HG03280 (cell line): ENCODE data around the gene ZNG1A.
"Not testable (repeated sequence)": the region's sequence is repeated elsewhere in the genome, so short reads cannot be mapped to it uniquely, and the experiment has no call there.

Experiments used
- ATAC-seq: cut with Tn5 transposase; IDR thresholded peaks from one replicate; pipeline ENCODE4 v1.9.1; 2021; ENCODE audit warnings: mild to moderate bottlenecking, moderate library complexity; ENCODE audit not compliant: unreplicated experiment

ZNG1A gene

DNA sequence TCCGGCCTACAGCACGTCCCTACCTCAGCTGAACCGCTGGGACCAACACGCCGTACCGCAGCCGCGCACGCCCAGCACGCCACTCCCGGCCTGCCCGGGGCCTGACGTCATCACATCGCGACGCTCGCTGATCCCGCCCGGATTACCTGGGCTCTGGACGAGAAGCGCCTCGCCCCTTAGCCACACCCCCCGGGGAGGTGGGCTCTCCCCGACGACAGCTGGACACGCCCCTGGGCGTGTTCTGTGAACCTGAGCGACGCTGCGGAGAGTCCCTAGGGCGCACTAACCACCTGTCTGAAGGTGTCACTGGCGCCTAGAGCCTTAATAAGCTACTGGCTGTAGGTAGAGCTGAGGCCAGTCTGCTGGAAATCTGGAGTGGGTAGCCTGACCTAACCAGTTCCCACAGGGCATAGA, at the start of gene ZNG1A:
Gene ZNG1A (minus strand): TSS at position 87 of the 414 bp plus-strand sequence. CDS start 87 bp downstream, outside the sequence.
- ATAC-seq, result not testable (repeated sequence)

DNA sequence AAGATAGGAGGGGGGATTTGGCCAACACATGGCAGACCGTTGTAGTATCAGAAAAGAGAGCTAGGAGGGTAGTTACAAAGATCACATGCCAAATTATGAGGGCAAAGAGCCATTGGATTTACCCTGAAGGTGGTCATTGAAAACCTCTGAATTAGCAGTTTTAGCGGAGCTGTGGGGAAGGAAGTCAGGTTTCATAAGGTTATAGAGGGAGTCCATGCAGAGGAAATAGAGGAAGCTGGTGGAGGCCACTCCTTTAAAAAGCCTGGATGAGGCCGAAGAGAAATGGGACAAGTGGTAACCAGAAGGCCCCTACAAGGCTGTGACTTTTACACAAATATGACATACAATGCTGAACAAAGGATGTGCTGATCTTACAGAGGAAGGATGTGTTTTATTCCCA, 49.0 kb upstream of the ZNG1A start:
- no peak for ATAC-seq

DNA sequence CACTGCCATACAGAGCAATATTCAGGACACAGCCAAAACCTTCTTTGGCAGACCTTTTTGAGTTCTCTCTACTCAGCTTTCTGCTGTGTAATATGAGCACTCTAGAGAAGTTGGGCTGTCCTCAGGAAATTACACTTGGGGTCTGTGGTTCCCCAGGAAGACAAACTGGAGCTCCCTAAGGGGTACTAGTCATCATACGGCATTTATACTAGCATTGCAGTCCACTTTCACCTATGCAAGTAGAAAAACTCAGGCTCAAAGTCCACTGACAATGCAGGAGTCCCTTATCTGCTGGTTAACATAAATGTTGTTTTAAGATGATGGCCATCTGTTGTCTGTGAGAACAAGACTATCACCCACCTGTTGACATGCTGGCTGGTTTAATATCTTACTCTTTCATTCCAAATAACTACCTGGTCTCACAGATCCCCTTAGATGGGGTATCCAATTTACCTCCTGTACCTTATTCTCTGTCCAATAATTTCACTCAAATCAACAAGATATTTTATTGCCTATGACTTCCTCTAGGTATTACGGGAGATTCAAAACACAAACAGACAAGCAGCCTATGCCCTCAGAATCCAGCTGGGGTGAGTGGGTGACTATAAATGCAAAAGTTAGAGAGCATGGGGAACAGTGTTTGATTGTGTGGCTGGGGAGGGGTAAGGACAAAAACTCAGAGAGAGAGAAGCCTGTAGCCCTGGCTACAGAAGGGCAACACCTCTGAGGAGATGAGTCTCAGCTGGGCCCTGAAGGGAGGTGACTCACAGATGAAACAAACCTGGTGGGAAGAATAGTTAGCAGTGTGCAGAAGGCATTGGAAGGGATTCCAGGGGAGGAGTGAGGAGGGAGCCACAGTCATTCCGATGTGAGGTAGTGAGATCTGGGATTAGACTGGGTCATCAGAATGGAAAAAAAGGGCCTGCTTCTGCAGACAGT, 46.0 kb upstream of the ZNG1A start:
- no peak for ATAC-seq

DNA sequence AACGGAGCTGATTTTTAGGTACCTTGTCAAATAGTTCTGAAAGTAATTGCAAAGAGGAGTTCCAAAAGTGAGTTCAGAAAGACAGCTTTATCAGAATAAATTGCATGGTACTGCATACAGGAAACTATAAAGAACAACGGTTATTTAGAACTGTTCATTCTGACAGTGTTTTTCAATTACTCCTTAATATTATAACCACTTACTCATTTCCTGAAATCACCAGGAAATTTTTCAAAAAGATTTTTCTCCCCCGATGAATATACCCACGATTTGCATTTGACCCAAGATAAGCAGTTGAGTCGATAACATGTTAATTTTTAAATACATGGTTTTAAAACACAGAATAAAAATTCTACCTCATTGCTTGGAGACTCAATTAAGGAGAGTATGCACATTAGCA, 45.2 kb upstream of the ZNG1A start:
- ATAC-seq, result no peak

DNA sequence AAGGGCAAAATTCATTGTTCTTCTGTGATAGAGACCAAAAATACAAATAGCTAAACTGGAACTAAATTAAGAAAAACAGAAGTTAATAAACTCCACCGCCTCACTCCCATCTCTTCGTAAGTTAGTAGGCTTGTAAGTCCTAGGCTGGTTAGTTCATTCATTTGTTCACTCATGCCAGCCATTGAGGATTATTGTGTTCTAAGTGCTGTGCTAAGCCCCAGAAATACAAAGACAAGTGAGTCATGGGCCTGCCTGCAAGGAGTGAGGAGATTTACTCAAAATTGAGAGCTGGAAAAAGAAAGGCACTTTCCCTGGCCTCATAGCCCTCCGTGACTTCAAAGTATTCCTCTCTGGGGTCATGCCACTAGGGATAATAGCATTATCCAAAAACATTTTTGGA, 44.3 kb upstream of the ZNG1A start:
- ATAC-seq, result no peak

DNA sequence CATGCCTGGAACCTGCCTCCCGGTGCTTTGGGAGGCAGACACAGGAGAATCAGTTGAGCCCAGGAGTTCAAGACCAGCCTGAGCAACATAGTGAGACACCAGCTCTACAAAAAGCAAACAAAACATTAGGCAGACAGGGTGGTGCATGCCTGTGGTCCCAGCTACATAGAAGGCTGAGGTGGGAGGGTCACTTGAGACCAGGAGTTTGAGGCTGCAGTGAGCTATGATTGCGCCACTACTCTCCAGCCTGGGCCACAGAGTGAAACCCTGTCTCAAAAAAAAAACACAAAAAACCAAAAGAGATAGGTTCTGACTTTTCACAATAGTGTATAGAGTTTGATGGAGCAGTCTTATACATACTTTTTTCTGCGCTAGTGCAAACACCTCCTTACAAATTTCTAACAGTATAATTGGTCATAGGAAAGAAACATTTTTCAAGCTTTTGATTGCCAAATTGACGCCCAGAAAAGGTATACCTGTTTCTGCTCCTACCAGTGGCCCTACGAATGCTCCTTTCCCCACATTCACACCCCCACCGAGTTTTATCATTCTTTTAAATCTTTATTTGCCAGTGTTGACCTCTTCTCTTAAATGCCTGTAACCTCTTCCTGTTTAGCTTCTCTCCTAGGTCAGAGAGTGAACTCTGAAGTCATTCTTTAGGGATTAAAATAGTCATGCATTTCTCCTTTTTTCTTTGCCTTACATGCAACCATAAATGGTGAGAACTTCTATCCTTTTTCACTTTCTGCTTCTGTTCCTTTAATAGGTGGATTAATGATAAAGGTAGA, 43.3 kb upstream of the ZNG1A start:
- no peak for ATAC-seq

DNA sequence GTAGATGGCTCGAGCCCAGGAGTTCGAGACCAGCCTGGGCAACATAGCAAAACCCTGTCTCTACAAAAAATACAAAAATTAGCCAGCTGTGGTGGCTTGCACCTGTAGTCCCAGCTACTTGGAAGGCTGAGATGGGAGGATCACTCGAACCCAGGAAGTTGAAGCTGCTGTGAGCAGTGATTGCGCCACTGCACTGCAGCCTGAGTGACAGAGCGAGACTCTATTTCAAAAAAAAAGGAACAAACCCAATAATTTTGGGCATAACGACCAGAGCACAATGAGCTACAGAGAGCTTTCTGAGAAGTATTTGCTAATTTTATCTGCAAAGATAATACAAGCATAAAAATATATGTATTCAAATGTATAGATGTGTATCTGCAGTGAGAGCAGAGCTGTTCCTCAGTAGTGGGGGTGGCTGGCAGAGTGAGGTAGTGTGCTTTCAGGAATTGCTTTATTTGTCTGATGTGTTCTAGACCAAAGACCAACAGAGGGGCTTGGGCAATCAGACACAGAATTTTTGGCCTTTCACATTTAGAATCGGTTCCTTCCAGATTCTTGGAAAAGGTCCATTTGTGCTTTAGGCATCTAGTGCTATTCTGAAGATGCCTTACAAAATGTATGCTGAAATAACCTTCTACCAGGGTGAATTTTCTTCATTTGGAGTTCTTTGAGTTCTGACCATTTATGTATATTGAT, 41.0 kb upstream of the ZNG1A start:
- no peak for ATAC-seq

DNA sequence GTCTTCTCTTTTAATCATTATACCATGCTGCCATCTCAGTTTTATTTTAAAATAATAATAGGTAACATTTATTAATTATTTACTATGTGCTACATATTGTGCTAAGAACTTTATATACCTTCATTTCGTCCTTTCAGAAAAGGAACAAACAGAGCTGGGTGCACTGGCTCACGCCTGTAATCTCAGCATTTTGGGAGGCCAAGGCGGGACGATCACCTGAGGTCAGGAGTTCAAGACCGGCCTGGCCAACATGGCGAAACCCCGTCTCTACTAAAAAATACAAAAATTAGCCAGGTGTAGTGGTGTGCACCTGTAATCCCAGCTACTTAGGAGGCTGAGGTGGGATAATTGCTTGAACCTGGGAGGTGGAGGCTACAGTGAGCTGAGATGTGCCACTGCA, 40.2 kb upstream of the ZNG1A start:
- not testable (repeated sequence) for ATAC-seq

DNA sequence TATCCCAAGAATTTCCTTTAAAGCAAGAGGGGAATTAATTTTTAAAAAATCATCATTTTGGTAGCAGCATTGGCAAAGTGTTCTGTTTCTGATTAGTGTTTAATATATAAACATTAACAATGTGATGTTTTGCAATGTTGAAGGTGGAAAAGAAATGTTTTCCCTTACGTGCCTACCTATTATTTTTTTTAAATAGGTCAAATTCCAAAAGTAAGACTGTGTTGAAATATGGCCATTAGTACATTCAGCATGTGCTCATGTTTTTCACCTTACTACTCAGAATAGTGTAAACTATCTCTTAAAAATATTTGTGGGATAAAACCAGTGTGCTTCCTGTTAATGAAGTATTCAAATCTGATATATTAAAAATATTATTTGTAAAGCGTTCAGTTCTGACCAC, 39.1 kb upstream of the ZNG1A start:
- ATAC-seq, result no peak

DNA sequence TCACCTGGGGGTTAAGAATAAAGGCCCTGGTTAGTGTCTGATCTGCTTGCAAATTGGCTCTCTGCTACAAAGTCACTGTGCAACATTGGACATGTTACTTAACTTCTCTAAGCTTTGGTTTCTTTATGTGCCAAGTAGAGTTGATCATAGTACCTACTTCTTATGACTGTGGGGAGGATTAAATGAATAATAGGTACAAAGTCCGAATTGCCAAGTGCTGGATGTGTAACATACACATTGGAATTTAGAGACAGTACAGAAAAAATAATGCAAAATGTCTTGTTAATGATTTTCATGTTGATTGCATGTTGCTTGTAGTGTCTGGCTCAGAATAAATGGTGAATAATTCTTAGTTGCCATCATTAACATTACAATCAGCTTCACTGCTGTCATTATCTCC, 38.0 kb upstream of the ZNG1A start:
- no peak for ATAC-seq

DNA sequence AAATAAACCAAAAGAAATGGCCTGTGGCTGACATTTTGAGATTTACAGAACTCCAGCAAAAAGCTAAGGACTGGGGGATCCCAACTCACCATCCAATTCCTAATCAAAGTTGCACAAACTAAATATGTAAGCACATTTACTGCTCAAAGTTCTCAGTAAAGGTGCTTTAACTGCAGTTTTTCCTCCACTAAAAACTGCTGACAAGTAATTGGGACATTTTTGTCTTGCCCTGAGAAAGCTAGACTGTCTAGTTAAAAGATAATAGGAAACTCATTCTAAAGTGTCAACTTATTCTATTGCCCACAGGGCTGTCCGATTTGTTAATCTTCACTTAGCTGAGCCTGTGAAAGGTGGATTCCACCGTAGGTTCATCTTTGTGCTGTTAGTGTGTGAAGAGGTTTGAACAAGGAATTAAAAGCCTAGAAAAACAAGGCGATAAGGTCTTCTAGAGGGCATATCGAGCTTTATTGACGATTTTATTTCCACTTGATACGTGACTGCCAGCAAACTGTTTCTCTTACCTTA, 36.8 kb upstream of the ZNG1A start:
- ATAC-seq, result no peak

DNA sequence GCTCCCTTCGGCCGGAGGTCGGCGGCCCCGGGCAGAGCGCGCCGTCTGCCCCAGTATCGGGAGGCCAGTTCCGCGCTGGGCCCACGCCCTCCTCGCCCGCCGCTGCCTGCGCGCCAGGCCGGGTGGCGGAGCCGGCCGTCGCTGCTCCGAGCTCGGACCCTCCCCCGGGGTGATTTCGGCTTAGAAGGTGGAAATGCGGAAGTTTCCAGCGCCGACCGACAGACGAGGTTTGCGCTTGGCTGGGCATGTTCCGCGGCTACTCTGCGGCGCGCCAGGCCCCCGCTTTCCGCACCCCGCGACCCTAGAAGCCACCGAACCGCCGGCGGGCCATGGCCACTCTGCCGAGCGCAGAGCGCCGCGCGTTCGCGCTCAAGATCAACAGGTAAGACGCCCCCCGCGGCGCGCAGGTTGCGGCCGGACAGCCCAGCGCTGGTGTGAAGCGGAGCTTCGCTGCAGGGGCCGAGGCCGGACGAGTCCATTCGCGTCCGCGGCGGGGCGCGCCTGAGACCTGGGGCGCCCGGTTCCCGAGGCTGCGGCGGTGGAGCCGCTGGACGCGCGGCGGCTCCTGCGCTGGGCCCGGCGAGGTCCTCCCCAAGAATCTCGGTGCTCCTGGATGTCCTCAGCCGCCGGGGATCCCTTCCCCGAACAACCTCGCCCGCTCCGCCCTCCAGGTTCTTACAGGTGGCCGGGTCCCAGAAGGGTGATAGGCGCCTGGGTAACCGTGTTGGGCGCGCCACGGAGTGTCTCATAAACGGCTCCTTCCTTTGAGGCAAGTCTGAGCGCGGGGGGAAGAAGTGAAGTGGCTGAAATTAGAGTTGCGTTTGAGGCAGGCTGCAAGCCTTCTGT, 36.0 kb upstream of the ZNG1A start, which contains the start of gene DOCK8:
Gene DOCK8 (plus strand): TSS at position 218 of the 846 bp plus-strand sequence. CDS start 112 bp downstream, at position 330.
- ATAC-seq, result peak; percentile 83

DNA sequence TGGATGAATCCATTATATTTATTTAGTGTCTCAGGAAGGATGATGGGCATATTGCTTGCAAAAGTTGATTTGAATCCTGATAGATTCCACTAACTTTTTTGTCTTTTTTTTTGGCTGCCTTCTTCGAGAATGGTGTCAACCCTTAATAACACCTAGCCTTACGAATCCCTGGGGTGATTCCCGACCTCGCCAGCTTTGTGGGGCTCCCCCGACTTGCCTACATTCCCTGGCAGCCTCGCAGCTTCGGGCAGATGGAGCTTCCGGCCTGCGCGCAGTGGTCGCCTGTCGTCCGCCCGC, 35.4 kb upstream of the ZNG1A start:
- no peak for ATAC-seq

DNA sequence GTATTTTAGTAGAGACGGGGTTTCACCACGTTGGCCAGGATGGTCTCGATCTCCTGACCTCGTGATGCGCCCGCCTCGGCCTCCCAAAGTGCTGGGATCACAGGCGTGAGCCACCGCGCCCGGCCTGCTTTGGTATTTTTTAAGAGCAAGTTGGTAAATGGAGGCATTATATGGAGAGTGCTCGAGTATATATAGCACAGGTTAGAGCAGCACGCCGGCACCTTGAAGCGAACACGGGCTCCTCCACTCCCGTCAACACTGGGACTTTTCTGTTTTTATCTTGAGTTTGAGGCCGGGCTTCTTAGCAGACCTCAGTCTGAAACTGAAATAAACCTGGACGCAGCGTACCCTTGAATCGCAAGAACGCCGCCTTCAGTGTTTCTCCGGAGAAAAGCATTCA, 35.0 kb upstream of the ZNG1A start:
- ATAC-seq, result not testable (repeated sequence)

DNA sequence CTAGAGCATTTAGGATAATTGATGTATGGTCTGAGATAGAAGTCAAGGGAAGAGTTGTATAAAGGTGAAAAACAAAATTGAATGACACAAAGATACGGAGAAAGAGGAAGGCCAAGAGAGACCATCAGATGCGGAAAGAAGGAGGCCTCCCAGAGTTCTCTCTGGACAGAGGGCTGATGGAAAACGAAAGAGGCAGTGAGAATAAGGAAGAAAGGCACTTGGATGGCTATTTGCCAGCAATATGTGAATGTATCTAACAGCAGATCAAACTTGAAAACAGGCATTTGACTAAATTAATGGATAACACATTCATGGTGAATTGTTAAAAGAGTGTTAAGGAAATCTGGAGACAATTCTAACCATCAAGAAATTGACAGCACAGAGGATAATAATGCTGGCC, 33.4 kb upstream of the ZNG1A start:
- ATAC-seq, result no peak

DNA sequence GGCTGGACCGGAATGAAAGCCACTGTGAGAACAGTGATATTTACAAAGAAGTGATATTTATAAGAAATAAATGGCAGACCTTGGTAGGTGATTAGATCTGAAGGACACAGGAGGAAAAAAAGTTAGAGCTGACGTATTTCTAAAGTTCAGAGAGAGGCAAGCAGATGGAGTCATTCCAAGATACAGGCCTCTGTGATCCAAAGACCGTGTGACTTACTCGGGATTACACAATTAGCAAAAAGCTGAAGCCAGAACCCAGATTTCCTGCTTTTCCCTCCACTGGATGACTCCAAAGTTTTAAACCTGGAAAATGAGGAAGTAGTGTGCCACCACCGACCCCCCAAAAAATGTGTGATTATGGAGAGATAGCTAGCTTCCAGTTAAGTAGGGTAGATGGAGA, 32.7 kb upstream of the ZNG1A start:
- no peak for ATAC-seq

DNA sequence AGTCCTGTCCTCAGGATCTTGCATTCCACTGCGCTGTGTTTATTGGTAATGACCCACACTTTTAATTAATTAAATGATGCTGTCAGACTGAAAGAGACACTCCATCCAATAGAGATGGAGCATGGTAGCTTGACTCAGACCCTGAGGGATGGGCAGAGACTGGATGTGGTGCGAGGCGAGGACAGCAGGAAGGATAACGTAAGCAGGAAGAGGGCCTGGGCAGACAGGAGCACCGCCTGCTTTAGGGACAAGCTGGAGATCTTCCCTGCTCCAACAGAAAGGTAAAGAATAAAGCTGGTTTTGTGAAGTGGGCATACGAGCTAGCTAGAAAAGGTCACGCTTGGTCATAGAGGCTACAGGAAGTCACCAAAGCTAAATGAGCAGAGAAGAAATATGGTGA, 32.2 kb upstream of the ZNG1A start:
- no peak for ATAC-seq

DNA sequence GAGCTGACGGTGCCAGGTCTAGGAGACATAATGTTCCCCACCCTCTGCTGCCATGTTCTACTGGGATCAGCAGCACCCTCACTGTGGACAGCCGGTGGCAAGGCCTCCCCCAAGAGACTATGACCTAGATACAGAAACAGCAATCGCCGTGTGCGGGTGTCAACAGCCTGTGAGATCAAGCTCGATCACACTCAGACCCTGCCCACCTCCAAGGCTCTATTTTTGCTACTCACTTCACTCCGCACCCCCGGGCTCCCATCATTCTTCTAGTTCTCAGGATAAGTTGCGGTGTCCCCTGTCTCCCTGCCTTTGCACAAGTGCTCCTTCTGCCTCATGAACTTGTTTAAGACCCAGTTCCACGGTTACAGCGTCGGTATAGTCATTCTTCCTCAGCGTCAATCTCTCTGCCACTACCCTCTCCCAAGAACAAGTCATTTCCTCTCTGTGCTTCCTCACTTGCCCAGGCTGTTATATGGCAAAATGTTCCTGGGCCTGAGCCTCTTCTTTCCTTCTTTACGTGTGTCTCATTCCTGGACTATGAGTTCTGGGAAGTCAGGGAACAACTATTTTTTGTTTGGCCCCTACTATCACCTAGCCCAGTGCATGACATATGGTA, 30.4 kb upstream of the ZNG1A start:
- ATAC-seq, result no peak

DNA sequence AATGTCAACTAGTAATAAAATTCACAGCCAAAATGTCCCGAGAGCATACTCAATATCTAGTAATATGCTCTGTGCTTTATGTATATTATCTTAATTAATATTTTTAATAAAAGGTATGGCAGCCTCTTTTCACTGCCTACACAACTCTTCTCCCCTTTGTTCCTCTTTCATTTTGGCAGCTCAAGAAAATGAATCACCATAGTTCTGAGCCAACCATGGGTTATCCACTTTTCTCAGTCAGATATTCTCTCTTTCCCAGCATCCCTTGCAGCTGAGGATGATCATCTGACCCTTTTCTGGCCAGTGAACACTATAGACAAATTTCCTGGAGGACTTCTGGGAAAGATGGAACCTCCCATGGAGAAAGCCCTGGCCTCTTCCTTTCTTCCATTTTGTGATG, 27.6 kb upstream of the ZNG1A start:
- ATAC-seq, result no peak

DNA sequence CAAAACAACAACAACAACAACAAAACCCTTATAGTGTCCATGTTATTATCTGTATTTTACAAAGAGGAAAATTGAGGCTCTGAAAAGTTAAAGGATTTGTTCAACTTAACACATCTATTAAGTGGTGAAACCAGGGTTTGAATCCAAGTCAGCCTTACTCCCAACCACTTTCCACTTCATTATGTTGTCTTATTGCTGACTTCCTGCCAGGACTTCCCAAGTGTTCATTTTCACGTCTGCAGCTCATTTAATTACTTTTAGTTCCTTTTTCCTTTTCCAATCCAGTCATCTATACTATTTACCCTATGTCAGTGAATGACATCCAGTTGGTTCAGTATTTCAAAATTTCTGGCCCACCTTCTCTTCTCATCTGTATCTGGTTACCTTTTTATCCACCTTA, 20.7 kb upstream of the ZNG1A start:
- not testable (repeated sequence) for ATAC-seq
